ENCODE data around the gene CYP2F1. TPM values are rescaled to one million over a fixed set of nuclear protein-coding genes. Genes with fewer than 3 reads are reported as not detected.

Gene CYP2F1
- not detected for total RNA-seq

- intact Hi-C loops (cut with DNase I): no loop called here
- no peak within 1 kb of the TSS for H3K27ac ChIP-seq
- no peaks in the 10 kb centered on the region for H3K9me3 ChIP-seq
- no peaks in the 10 kb centered on the region for H3K4me1 ChIP-seq
- no peak for DNase-seq
- H3K4me3 ChIP-seq: no peak within 1 kb of the TSS
- 63 to 67% methylated on average over 6 to 7 of the region's 7 CpGs for WGBS, 2 donors
- H3K27me3 ChIP-seq: no peaks in the 10 kb centered on the region
- no peaks in the 10 kb centered on the region for H3K36me3 ChIP-seq (replicated peaks in 1 of 2; ENCODE audit: insufficient read depth in 1 of 2, low read depth in 2 of 2)
- ATAC-seq: no peak
- TF ChIP-seq POLR2A (IDR thresholded peaks at IDR 0.05) (no peak), CTCF (IDR thresholded peaks at IDR 0.05) (no peak)
Observed at GRCh38 chr19:41114132-41114531, at the start of gene CYP2F1. TSS of gene CYP2F1 (plus strand) at chr19:41114432. CDS start at chr19:41116189, 1,757 bp downstream.

GRCh38 chr19:41064974-41065569 is 49.2 kb upstream of the CYP2F1 start:
- WGBS, 2 donors: 57 to 58% methylated on average over 7 of the region's 7 CpGs
- H3K27ac ChIP-seq: no peak overlapping the region
- intact Hi-C loops (cut with DNase I): no loop called here
- DNase-seq: no peak
- ATAC-seq: no peak
- H3K27me3 ChIP-seq: no peaks in the 10 kb centered on the region
- H3K4me3 ChIP-seq: no peak overlapping the region
- no peaks in the 10 kb centered on the region for H3K36me3 ChIP-seq (replicated peaks in 1 of 2; ENCODE audit: insufficient read depth in 1 of 2, low read depth in 2 of 2)
- no peaks in the 10 kb centered on the region for H3K9me3 ChIP-seq
- H3K4me1 ChIP-seq: no peaks in the 10 kb centered on the region
- TF ChIP-seq CTCF (IDR thresholded peaks at IDR 0.05) (no peak), POLR2A (IDR thresholded peaks at IDR 0.05) (no peak)

- ATAC-seq: no peak
- Histone ChIP-seq H3K4me3 (no peak overlapping the region), H3K9me3 (no peaks in the 10 kb centered on the region), H3K27me3 (no peaks in the 10 kb centered on the region), H3K36me3 (replicated peaks in 1 of 2; ENCODE audit: insufficient read depth in 1 of 2, low read depth in 2 of 2) (no peaks in the 10 kb centered on the region), H3K4me1 (no peaks in the 10 kb centered on the region), H3K27ac (no peak overlapping the region)
- intact Hi-C loops (cut with DNase I): no loop called here
- no peak for DNase-seq
- 79 to 84% methylated on average over 3 of the region's 3 CpGs for WGBS, 2 donors
- TF ChIP-seq POLR2A (IDR thresholded peaks at IDR 0.05) (no peak), CTCF (IDR thresholded peaks at IDR 0.05) (no peak)
Observed at GRCh38 chr19:41076286-41076685, 37.9 kb upstream of the CYP2F1 start.

- no peak for DNase-seq
- Histone ChIP-seq H3K27me3 (no peaks in the 10 kb centered on the region), H3K4me1 (no peaks in the 10 kb centered on the region), H3K9me3 (no peaks in the 10 kb centered on the region), H3K4me3 (no peak overlapping the region), H3K36me3 (replicated peaks in 1 of 2; ENCODE audit: insufficient read depth in 1 of 2, low read depth in 2 of 2) (no peaks in the 10 kb centered on the region), H3K27ac (no peak overlapping the region)
- TF ChIP-seq CTCF (IDR thresholded peaks at IDR 0.05) (no peak), POLR2A (IDR thresholded peaks at IDR 0.05) (no peak)
- 52 to 53% methylated on average over 2 of the region's 2 CpGs for WGBS, 2 donors
- no peak for ATAC-seq
- intact Hi-C loops (cut with DNase I): no loop called here
Observed at GRCh38 chr19:41083516-41083915, 30.7 kb upstream of the CYP2F1 start.

- TF ChIP-seq CTCF (IDR thresholded peaks at IDR 0.05) (no peak), POLR2A (IDR thresholded peaks at IDR 0.05) (no peak)
- ATAC-seq (no peak), DNase-seq (no peak)
- Histone ChIP-seq H3K36me3 (replicated peaks in 1 of 2; ENCODE audit: insufficient read depth in 1 of 2, low read depth in 2 of 2) (no peaks in the 10 kb centered on the region), H3K9me3 (no peaks in the 10 kb centered on the region), H3K27ac (no peak overlapping the region), H3K27me3 (no peaks in the 10 kb centered on the region), H3K4me3 (no peak overlapping the region), H3K4me1 (no peaks in the 10 kb centered on the region)
- intact Hi-C loops (cut with DNase I): no loop called here
- 11 to 25% methylated on average over 1 of the region's 1 CpG for WGBS, 2 donors
Observed at GRCh38 chr19:41085748-41086415, 28.4 kb upstream of the CYP2F1 start.

Data from body of pancreas (tissue), 4 donors.